Kidney (tissue), 14 donors: Measurements from ENCODE around the gene CCBE1. TPM values are rescaled to one million over a fixed set of nuclear protein-coding genes. Genes with fewer than 3 reads are reported as not detected.

Experiments
- DNase-seq, 5 donors: peaks; one replicate each; pipeline ENCODE4 v3.0.0-alpha.2; 2013 to 2020
- FAIRE-seq: peaks from 2 replicates; lab custom pipeline; 2012; peaks lifted over from hg19 to GRCh38; lab: Jason Lieb, UNC
- H3K27ac ChIP-seq, 2 donors: one replicate each; pipeline ENCODE4 v1.7.0; 2013; ENCODE audit warnings: low read depth in 2 of 2, low read length in 2 of 2, inconsistent platforms in 1 of 2
- H3K27me3 ChIP-seq: one replicate; pipeline ENCODE4 v1.7.1; 2013; ENCODE audit warnings: low read length, inconsistent platforms; ENCODE audit not compliant: control insufficient read depth, insufficient read depth
- H3K36me3 ChIP-seq, 3 donors: one replicate each; pipeline versions ENCODE4 v1.7.0 to v1.7.1; 2013; ENCODE audit warnings: low read length in 3 of 3, control low read depth in 1 of 3, inconsistent platforms in 1 of 3; ENCODE audit not compliant: insufficient read depth in 3 of 3, control insufficient read depth in 2 of 3
- H3K4me1 ChIP-seq, 3 donors: one replicate each; pipeline versions ENCODE4 v1.7.0 to v1.7.1; 2013; ENCODE audit warnings: low read length in 3 of 3, inconsistent platforms in 1 of 3, low read depth in 1 of 3; ENCODE audit not compliant: control insufficient read depth in 2 of 3, insufficient read depth in 2 of 3
- H3K4me3 ChIP-seq, 3 donors: one replicate each; pipeline versions ENCODE4 v1.7.0 to v1.8.1; 2013; ENCODE audit warnings: low read length in 3 of 3, control low read depth in 1 of 3, inconsistent platforms in 1 of 3
- H3K9ac ChIP-seq, 3 donors: one replicate each; pipeline versions ENCODE4 v1.7.0 to v1.7.1; 2013; ENCODE audit warnings: low read length in 3 of 3, control low read depth in 1 of 3, inconsistent platforms in 1 of 3
- H3K9me3 ChIP-seq, 3 donors: one replicate each; pipeline versions ENCODE4 v1.7.0 to v1.7.1; 2013; ENCODE audit warnings: low read length in 3 of 3, control low read depth in 1 of 3, inconsistent platforms in 1 of 3; ENCODE audit not compliant: control insufficient read depth in 2 of 3, insufficient read depth in 1 of 3
- intact Hi-C: fragments of 100-400 bp; cut with DNase I; formaldehyde crosslinking; loops from one replicate; pipeline ENCODE4 v1.11.1; 2022
- polyA plus RNA-seq: library from polyadenylated mRNA; stranded (reverse); fragments of 350-450 nt; fragmentation: Illumina TruSeq; extraction: RNeasy Lipid Tissue Mini Kit (QIAGEN cat#74804); gene quantifications from one replicate; pipeline ENCODE4 v1.2.3, GENCODE V29; 2014; ENCODE audit warnings: low read depth, low replicate concordance; ENCODE audit not compliant: insufficient read depth
- total RNA-seq: library from RNA; stranded (reverse); fragmentation: NEBNext Ultra II Directional; extraction: Animal tissue kit (Norgen Biotek cat#: 25700); gene quantifications from one replicate; pipeline ENCODE4 v1.2.1, GENCODE V29; 2021
- TF ChIP-seq, protein P1 (sequence below): IDR thresholded peaks from 3 replicates; pipeline ENCODE4 v1.5.1; 2012; ENCODE audit warnings: mild to moderate bottlenecking, moderate library complexity, borderline replicate concordance; ENCODE audit not compliant: insufficient read depth; ENCODE audit errors: extremely low read depth
- donor health status: control.
- donor health status: control.
- donor health status: control.
- donor health status: control.
- donor health status: control.
- donor health status: DM: yes; HTN: yes; CAD: no.
- donor health status: Normal renal cell carcinoma (clear cell type).

Gene CCBE1
- total and polyA plus RNA-seq, 2 donors from 2014 or later: 1.8 to 2.2 TPM

GRCh38 chr18:59721931-59722330, 24.7 kb upstream of the CCBE1 start:
- Histone ChIP-seq H3K4me3 (no peak overlapping the region), H3K9ac (no peak overlapping the region), H3K9me3 (no peaks in the 10 kb centered on the region), H3K4me1 (no peaks in the 10 kb centered on the region), H3K36me3 (no peaks in the 10 kb centered on the region), H3K27me3 (no peaks in the 10 kb centered on the region), H3K27ac (no peak overlapping the region)
- no peak for FAIRE-seq
- DNase-seq: no peak
- TF ChIP-seq, protein P1, sequence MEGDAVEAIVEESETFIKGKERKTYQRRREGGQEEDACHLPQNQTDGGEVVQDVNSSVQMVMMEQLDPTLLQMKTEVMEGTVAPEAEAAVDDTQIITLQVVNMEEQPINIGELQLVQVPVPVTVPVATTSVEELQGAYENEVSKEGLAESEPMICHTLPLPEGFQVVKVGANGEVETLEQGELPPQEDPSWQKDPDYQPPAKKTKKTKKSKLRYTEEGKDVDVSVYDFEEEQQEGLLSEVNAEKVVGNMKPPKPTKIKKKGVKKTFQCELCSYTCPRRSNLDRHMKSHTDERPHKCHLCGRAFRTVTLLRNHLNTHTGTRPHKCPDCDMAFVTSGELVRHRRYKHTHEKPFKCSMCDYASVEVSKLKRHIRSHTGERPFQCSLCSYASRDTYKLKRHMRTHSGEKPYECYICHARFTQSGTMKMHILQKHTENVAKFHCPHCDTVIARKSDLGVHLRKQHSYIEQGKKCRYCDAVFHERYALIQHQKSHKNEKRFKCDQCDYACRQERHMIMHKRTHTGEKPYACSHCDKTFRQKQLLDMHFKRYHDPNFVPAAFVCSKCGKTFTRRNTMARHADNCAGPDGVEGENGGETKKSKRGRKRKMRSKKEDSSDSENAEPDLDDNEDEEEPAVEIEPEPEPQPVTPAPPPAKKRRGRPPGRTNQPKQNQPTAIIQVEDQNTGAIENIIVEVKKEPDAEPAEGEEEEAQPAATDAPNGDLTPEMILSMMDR: no peak
- intact Hi-C loops: no loop called here

GRCh38 chr18:59721211-59721610, 24.0 kb upstream of the CCBE1 start:
- no peaks in the 10 kb centered on the region for H3K9me3 ChIP-seq
- intact Hi-C loops: no loop called here
- DNase-seq: no peak
- H3K9ac ChIP-seq: no peak overlapping the region
- no peaks in the 10 kb centered on the region for H3K4me1 ChIP-seq
- no peaks in the 10 kb centered on the region for H3K36me3 ChIP-seq
- TF ChIP-seq, protein P1: no peak
- H3K4me3 ChIP-seq: no peak overlapping the region
- H3K27ac ChIP-seq: no peak overlapping the region
- H3K27me3 ChIP-seq: no peaks in the 10 kb centered on the region
- no peak for FAIRE-seq

- H3K9me3 ChIP-seq: no peaks in the 10 kb centered on the region
- no peaks in the 10 kb centered on the region for H3K36me3 ChIP-seq
- intact Hi-C loops: no loop called here
- TF ChIP-seq, protein P1: no peak
- no peaks in the 10 kb centered on the region for H3K4me1 ChIP-seq
- no peak overlapping the region for H3K27ac ChIP-seq
- DNase-seq (no peak), FAIRE-seq (no peak)
- H3K27me3 ChIP-seq: no peaks in the 10 kb centered on the region
- no peak overlapping the region for H3K9ac ChIP-seq
- H3K4me3 ChIP-seq: no peak overlapping the region
Observed at GRCh38 chr18:59719544-59720181, 22.4 kb upstream of the CCBE1 start.
